Retinal pigment epithelial cell (primary cell): ENCODE data around the gene PLAAT1.

Experiments used
- DNase-seq: peaks from one replicate; pipeline ENCODE4 v3.0.0-alpha.2; 2010; ENCODE audit warnings: low read depth
- H3K4me3 ChIP-seq: 2 replicates; pipeline ENCODE4 v1.5.1; 2011; ENCODE audit warnings: mild to moderate bottlenecking, low read length, control low read depth, moderate library complexity
- CTCF ChIP-seq: conservative IDR thresholded peaks from 2 replicates; pipeline ENCODE4 v1.5.1; 2011; ENCODE audit warnings: low read depth, low read length, control low read depth, inconsistent platforms

The PLAAT1 gene

GRCh38 chr3:193271101-193271840 lies 30.2 kb downstream of the PLAAT1 start:
- no peak overlapping the region for H3K4me3 ChIP-seq
- TF ChIP-seq CTCF: no peak
- DNase-seq: no peak

GRCh38 chr3:193292386-193292785 lies 51.4 kb downstream of the PLAAT1 start:
- no peak for TF ChIP-seq CTCF
- no peak overlapping the region for H3K4me3 ChIP-seq
- DNase-seq: no peak

GRCh38 chr3:193295985-193296384 lies 55.0 kb downstream of the PLAAT1 start:
- H3K4me3 ChIP-seq: no peak overlapping the region
- DNase-seq: no peak

GRCh38 chr3:193297421-193297820 lies 56.4 kb downstream of the PLAAT1 start:
- peak; percentile 21 for DNase-seq
- TF ChIP-seq CTCF: no peak
- no peak overlapping the region for H3K4me3 ChIP-seq

More at GRCh38 chr3:193295985-193296384, 55.0 kb downstream of the PLAAT1 start:
- no peak for TF ChIP-seq CTCF

- no peak for TF ChIP-seq CTCF
- peak; percentile 48 for DNase-seq
- H3K4me3 ChIP-seq: no peak overlapping the region
Measured at GRCh38 chr3:193301433-193301832, 60.4 kb downstream of the PLAAT1 start.

- no peak overlapping the region for H3K4me3 ChIP-seq
- no peak for TF ChIP-seq CTCF
- DNase-seq: no peak
Measured at GRCh38 chr3:193305356-193305755, 64.3 kb downstream of the PLAAT1 start.
